NCI-H146 (cell line): ENCODE data around the gene RPL13.
A peak's percentile ranks its signal among the peaks of the same experiment; 100 is the strongest.
"Not testable (repeated sequence)": the region's sequence is repeated elsewhere in the genome, so short reads cannot be mapped to it uniquely, and the experiment has no call there.

ENCODE experiments used
- DNase-seq: peaks from one replicate; lab custom pipeline; 2025; lab: John Stamatoyannopoulos, UW

The RPL13 gene

GRCh38 chr16:89563639-89564392, 3.3 kb downstream of the RPL13 start:
- DNase-seq = no peak

- DNase-seq = no peak
Observed at GRCh38 chr16:89564476-89565255, 4.2 kb downstream of the RPL13 start.

GRCh38 chr16:89565256-89565505, 4.7 kb downstream of the RPL13 start:
- no peak for DNase-seq

GRCh38 chr16:89565506-89566372, 5.3 kb downstream of the RPL13 start:
- no peak for DNase-seq

- DNase-seq = peak; percentile 66
Observed at GRCh38 chr16:89567656-89568594, 7.4 kb downstream of the RPL13 start.

GRCh38 chr16:89569506-89570341, 9.2 kb downstream of the RPL13 start:
- DNase-seq = no peak

GRCh38 chr16:89570342-89570923, 10.0 kb downstream of the RPL13 start:
- DNase-seq = no peak

GRCh38 chr16:89570983-89571598, 10.6 kb downstream of the RPL13 start:
- DNase-seq = not testable (repeated sequence)

GRCh38 chr16:89571636-89572035, 11.2 kb downstream of the RPL13 start:
- DNase-seq = no peak

- no peak for DNase-seq
Observed at GRCh38 chr16:89572073-89572484, 11.6 kb downstream of the RPL13 start.

GRCh38 chr16:89572485-89573205, 12.2 kb downstream of the RPL13 start:
- DNase-seq = no peak

- no peak for DNase-seq
Observed at GRCh38 chr16:89573826-89574680, 13.6 kb downstream of the RPL13 start.

GRCh38 chr16:89574681-89575246, 14.3 kb downstream of the RPL13 start:
- DNase-seq = peak; percentile 67

- DNase-seq = peak; percentile 35
Observed at GRCh38 chr16:89575247-89576152, 15.0 kb downstream of the RPL13 start, which contains the start of gene CPNE7. CPNE7 (plus strand) TSS chr16:89575758; CDS start chr16:89575898, 140 bp downstream.

- no peak for DNase-seq
Observed at GRCh38 chr16:89576153-89577054, 15.9 kb downstream of the RPL13 start.
